Measurements from ENCODE around the gene CCDC68.

DNA sequence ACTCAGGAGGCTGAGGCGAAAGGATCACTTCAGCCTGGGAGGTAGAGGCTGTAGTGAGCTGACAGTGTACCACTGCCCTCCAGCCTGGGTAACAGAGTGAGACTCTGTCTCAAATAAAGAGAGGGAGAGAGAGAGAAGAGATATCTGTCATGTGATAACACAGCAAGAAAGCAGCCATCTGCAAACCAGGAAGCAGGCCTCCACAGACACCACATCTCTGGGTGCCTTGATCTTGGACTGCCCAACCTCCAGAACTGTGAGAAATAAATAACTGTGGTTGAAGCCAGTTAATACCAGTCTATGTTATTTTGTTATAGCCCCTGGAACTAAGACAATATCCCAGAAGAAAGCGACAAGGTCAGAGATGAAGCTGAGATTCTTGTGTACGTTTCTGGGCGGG, 2.6 kb upstream of the CCDC68 start:
- TF ChIP-seq POLR2A (IDR thresholded peaks at IDR 0.05) (no peak), CTCF (IDR thresholded peaks at IDR 0.05) (no peak)
